GM12878 (cell line): Measurements from ENCODE around the gene MGME1. TPM values are rescaled to one million over a fixed set of nuclear protein-coding genes. Genes with fewer than 3 reads are reported as not detected.

Experiments
- ATAC-seq: fragments of 200-7000 bp; cut with Tn5 transposase; 3 replicates; pipeline ENCODE4 v1.9.1; 2020; ENCODE audit warnings: mild to moderate bottlenecking, moderate library complexity
- BruUV-seq: library from RNA; stranded (reverse); fragments of 400-500 nt; replicated peaks from 2 replicates; lab custom pipeline; 2021; lab: Mats Ljungman, UMichigan
- CTCF ChIA-PET: fragments of 300-600 bp; sonication (Branson Sonifier 250); formaldehyde crosslinking; extraction: SDS; loops from one replicate; lab custom pipeline; 2021; ENCODE audit warnings: inconsistent platforms; lab: Yijun Ruan, JAX
- POLR2A ChIA-PET: fragments of 350-600 bp; formaldehyde crosslinking; extraction: SDS; loops from one replicate; lab custom pipeline; 2021; ENCODE audit warnings: inconsistent platforms; lab: Charles Lee
- RAD21 ChIA-PET: fragments of 300-600 bp; sonication (Branson Sonifier 250); formaldehyde crosslinking; loops from one replicate; lab custom pipeline; 2023; ENCODE audit warnings: antibody characterized with exemption; ENCODE audit not compliant: unreplicated experiment; lab: Charles Lee
- SMC1A ChIA-PET: fragments of 300-600 bp; sonication (Branson Sonifier 250); formaldehyde crosslinking; loops from one replicate; lab custom pipeline; 2023; ENCODE audit not compliant: unreplicated experiment, uncharacterized antibody; lab: Charles Lee
- DNase-seq: peaks from one replicate; pipeline ENCODE4 v3.0.0-alpha.2; 2011; ENCODE audit warnings: low read depth, low spot score
- FAIRE-seq: peaks from 3 replicates; lab custom pipeline; 2011; peaks lifted over from hg19 to GRCh38; lab: Jason Lieb, UNC
- H2AFZ ChIP-seq: 2 replicates; pipeline ENCODE4 v1.6.0; 2011; ENCODE audit warnings: low read depth, low read length, control low read depth; ENCODE audit not compliant: control insufficient read depth
- H3K27ac ChIP-seq: 2 replicates; pipeline ENCODE4 v1.5.1; 2011; ENCODE audit warnings: control low read depth; ENCODE audit not compliant: control insufficient read depth, insufficient read depth
- H3K27me3 ChIP-seq, 2 experiments: replicated peaks in 1 of 2; 2 replicates each; pipeline versions ENCODE4 v1.6.0 to v1.6.1; 2011; ENCODE audit warnings: low read length in 1 of 2; ENCODE audit not compliant: control insufficient read depth in 2 of 2, insufficient read depth in 2 of 2
- H3K36me3 ChIP-seq, 2 experiments: 2 replicates each; pipeline ENCODE4 v1.5.1; 2011; ENCODE audit warnings: low read length in 1 of 2; ENCODE audit not compliant: control insufficient read depth in 2 of 2, insufficient read depth in 2 of 2
- H3K4me1 ChIP-seq: 2 replicates; pipeline ENCODE4 v1.6.1; 2011; ENCODE audit warnings: mild to moderate bottlenecking, low read length, moderate library complexity, mixed read lengths; ENCODE audit not compliant: control insufficient read depth, insufficient read depth
- H3K4me2 ChIP-seq: 2 replicates; pipeline ENCODE4 v1.6.0; 2011; ENCODE audit warnings: control low read depth; ENCODE audit not compliant: control insufficient read depth, insufficient read depth
- H3K4me3 ChIP-seq: fragments of 200-600 bp; sonication (generic); 2 replicates; pipeline ENCODE4 v1.5.1; 2016
- H3K79me2 ChIP-seq: 2 replicates; pipeline ENCODE4 v1.6.0; 2011; ENCODE audit warnings: low read length; ENCODE audit not compliant: control insufficient read depth, insufficient read depth
- H3K9ac ChIP-seq: 2 replicates; pipeline ENCODE4 v1.8.0; 2011; ENCODE audit warnings: low read length, control low read depth, mixed read lengths; ENCODE audit not compliant: control insufficient read depth, insufficient read depth
- H3K9me3 ChIP-seq: replicated peaks from 3 replicates; pipeline ENCODE4 v1.5.1; 2011; ENCODE audit warnings: mild to moderate bottlenecking, low read length; ENCODE audit not compliant: control insufficient read depth, insufficient read depth
- H4K20me1 ChIP-seq: 2 replicates; pipeline ENCODE4 v1.6.0; 2011; ENCODE audit not compliant: control insufficient read depth, insufficient read depth
- CHD1 ChIP-seq: IDR thresholded peaks from 2 replicates; pipeline ENCODE4 v1.6.1; 2012; ENCODE audit warnings: low read depth, low read length, improper control_type of control experiment
- CHD4 ChIP-seq: fragments of 200-600 bp; sonication (generic); IDR thresholded peaks from 2 replicates; pipeline ENCODE4 v1.6.1; 2016; ENCODE audit warnings: mild to moderate bottlenecking
- EGR1 ChIP-seq, 2 experiments: IDR thresholded peaks; 1 replicate in 1 of 2; 2 replicates in 1 of 2; pipeline ENCODE4 v1.6.1; 2011 to 2012; ENCODE audit warnings: low read depth in 2 of 2, low read length in 2 of 2, borderline replicate concordance in 1 of 2, mild to moderate bottlenecking in 1 of 2, moderate library complexity in 1 of 2
- EZH2 ChIP-seq: IDR thresholded peaks from 2 replicates; pipeline ENCODE4 v1.6.1; 2012; ENCODE audit warnings: low read depth, mild to moderate bottlenecking, control low read depth, inconsistent platforms, low read length, borderline replicate concordance; ENCODE audit not compliant: control insufficient read depth
- SIN3A ChIP-seq: IDR thresholded peaks from 2 replicates; pipeline ENCODE4 v1.6.1; 2012; ENCODE audit warnings: low read depth, low read length, improper control_type of control experiment
- SPI1 ChIP-seq: IDR thresholded peaks from 2 replicates; pipeline ENCODE4 v1.6.1; 2011; ENCODE audit warnings: low read depth, mild to moderate bottlenecking, low read length, moderate library complexity, borderline replicate concordance; ENCODE audit not compliant: insufficient read depth
- TBL1XR1 ChIP-seq: IDR thresholded peaks from 2 replicates; pipeline ENCODE4 v1.6.1; 2012; ENCODE audit warnings: low read depth, low read length, improper control_type of control experiment
- ZBED1 ChIP-seq: IDR thresholded peaks from 2 replicates; pipeline ENCODE4 v1.6.1; 2016; ENCODE audit warnings: borderline replicate concordance
- WGBS: methylation state at CpG from one replicate; pipeline ENCODE4 v1.1.6; 2016; ENCODE audit warnings: low lambda C conversion rate; ENCODE audit not compliant: insufficient replicate concordance, insufficient coverage; ENCODE audit errors: missing lambda C conversion rate; 5-methylcytosine and 5-hydroxymethylcytosine counted together
- in situ Hi-C: fragments of 300-500 bp; cut with MboI; formaldehyde crosslinking; loops from 9 replicates; pipeline ENCODE4 v1.14.3; 2018; ENCODE audit warnings: mixed read lengths
- intact Hi-C: fragments of 100-400 bp; cut with micrococcal nuclease; formaldehyde crosslinking; loops from one replicate; pipeline ENCODE4 v1.14.2; 2022; ENCODE audit not compliant: unreplicated experiment
- polyA plus RNA-seq, 11 experiments: library from polyadenylated mRNA; depleted of rRNA in 4 of 11; unstranded in 6 of 11; stranded (reverse) in 5 of 11; fragments of >200 nt; fragmentation: Nextera tagmentation in 4 of 11; fragmentation: Illumina TruSeq in 1 of 11; extraction: Ambion mirVana in 4 of 11; extraction: Trizol in 1 of 11; gene quantifications; 1 replicate in 1 of 11; 2 replicates in 10 of 11; pipeline versions ENCODE4 v1.2.1 to v1.2.3, GENCODE V29; 2011 to 2016; ENCODE audit warnings: inconsistent platforms in 2 of 11, missing spikeins in 2 of 11, low read depth in 1 of 11
- total RNA-seq, 4 experiments: library from RNA; depleted of rRNA in 3 of 4; stranded (reverse); fragments of >200 nt in 3 of 4; fragmentation: Illumina TruSeq in 1 of 4; extraction: Trizol in 1 of 4; gene quantifications; 2 replicates each; pipeline versions ENCODE4 v1.2.1 to v1.2.3, GENCODE V29; 2013 to 2021
- TF ChIP-seq, protein P1 (sequence below), 3 experiments: IDR thresholded peaks in 2 of 3; conservative IDR thresholded peaks in 1 of 3; 2 replicates each; pipeline ENCODE4 v1.5.1; 2011; ENCODE audit warnings: low read depth in 3 of 3, low read length in 3 of 3, mild to moderate bottlenecking in 3 of 3, control low read depth in 2 of 3, moderate library complexity in 2 of 3, inconsistent platforms in 1 of 3, mixed read lengths in 1 of 3; ENCODE audit not compliant: control insufficient read depth in 2 of 3, insufficient read depth in 1 of 3; ENCODE audit errors: extremely low read depth in 1 of 3

MGME1 gene
- total and polyA plus RNA-seq, 10 of the 15 experiments (the other 5 are each of a cell fraction or from before 2014, with no cell fraction given) = 13.4 to 44.8 (median 30.6) TPM

DNA sequence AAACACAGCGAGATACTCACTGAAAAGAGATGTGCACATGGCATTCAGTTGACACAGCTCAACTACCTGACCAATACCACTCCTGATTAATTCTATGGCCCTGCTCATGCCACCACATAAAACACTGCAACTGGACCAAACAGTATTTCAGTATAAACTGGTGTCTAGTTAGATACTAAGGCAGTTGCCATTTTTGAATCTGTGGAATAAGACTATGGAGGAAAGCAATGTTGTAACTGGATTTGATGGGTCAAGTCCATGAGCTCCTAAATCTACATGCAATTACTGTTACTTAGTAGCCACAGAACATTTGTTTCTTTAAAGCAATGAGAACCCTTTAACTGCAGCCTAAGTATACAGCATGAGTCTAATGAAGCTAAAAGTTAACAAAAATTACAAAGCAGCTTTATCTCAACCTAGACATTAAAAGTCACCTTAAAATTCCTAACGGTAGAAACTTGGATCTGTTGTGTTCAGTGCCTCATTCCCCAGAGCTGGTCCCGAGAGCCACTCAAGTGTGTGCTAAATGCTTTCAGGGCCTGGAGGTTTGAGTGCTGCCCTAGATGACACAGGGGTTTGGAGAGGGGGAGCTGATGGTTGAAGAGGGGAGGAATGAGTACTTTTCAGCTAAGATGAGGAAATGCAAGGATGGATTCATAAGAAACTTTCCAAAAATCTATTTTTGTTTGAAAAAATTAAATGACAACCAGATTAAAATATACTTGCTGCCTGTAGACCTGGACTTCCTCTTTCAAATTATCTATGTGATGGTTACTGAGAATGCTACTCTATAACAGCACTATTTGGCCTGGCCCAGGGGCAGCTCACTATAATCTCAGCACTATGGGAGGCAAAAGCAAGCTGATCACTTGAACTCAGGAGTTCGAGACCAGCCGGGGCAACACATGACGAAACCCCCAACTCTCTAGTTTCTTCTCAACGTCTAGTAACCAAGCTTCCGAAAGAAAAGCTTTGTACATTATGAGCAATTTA, 15.8 kb upstream of the MGME1 start:
- in situ Hi-C loops (no loop called here), intact Hi-C loops (no loop called here)
- Histone ChIP-seq H3K27ac (no peak overlapping the region), H4K20me1 (0 out of 2 replicates have a peak, but pooled peaks cover 3% of the 10 kb centered on the region), H3K4me1 (peaks cover 27% of the 10 kb centered on the region), H3K79me2 (peaks cover 58% of the 10 kb centered on the region), H2AFZ (no peak overlapping the region), H3K4me2 (no peak overlapping the region), H3K9ac (no peak overlapping the region), H3K9me3 (no peaks in the 10 kb centered on the region), H3K36me3 (peaks cover 16 to 53% of the 10 kb centered on the region in 2 experiments), H3K27me3 (no peaks in the 10 kb centered on the region), H3K4me3 (no peak overlapping the region)
- 48% methylated on average over 8 of the region's 8 CpGs for WGBS
- no peak for DNase-seq
- no TSS peak for BruUV-seq
- FAIRE-seq = no peak
- POLR2A ChIA-PET = interaction anchor here (0.6 to 1.9 kb wide), 5 partner anchors 10 to 22 kb away, joined by 3 to 9 read pairs (median 6); no protein-coding TSS in a partner anchor
- CTCF ChIA-PET = interaction anchor here (0.8 to 8.9 kb wide), 8 partner anchors 9 to 270 kb away, joined by 3 to 88 read pairs (median 6); partner anchors contain the start of genes MGME1, RRBP1 and SNX5
- TF ChIP-seq SPI1 (peak; percentile 29; the same call in 1 of the 2 replicates), CHD1 (no peak)
- RAD21 ChIA-PET = interaction anchor here (1.0 kb wide), 2 partner anchors 14 to 17 kb away, joined by 3 to 6 read pairs; no protein-coding TSS in a partner anchor
- no peak for ATAC-seq
- SMC1A ChIA-PET = interaction anchor here (0.7 to 2.2 kb wide), 7 partner anchors 9 to 420 kb away, joined by 3 to 15 read pairs (median 5); partner anchors contain the start of gene SNX5

GRCh38 chr20:17953935-17954334, 14.9 kb upstream of the MGME1 start:
- ChIA-PET CTCF (interaction anchor here (2.1 to 8.9 kb wide), 4 partner anchors 11 to 42 kb away, joined by 8 to 88 read pairs (median 31); partner anchors contain the start of genes MGME1 and SNX5), SMC1A (interaction anchor here (0.7 to 3.2 kb wide), 5 partner anchors 8 to 81 kb away, joined by 3 to 15 read pairs (median 10); no protein-coding TSS in a partner anchor), RAD21 (interaction anchor here (4.8 kb wide), 1 partner anchor 11 kb away, joined by 31 read pairs; no protein-coding TSS in a partner anchor), POLR2A (interaction anchor here (0.6 to 1.9 kb wide), 2 partner anchors 9 to 23 kb away, joined by 6 to 9 read pairs; no protein-coding TSS in a partner anchor)
- ATAC-seq (no peak), FAIRE-seq (no peak), DNase-seq (no peak)
- Histone ChIP-seq H3K4me2 (no peak overlapping the region), H4K20me1 (peaks cover 6% of the 10 kb centered on the region; the same call in 1 of the 2 replicates), H3K9ac (no peak overlapping the region), H2AFZ (no peak overlapping the region), H3K36me3 (peaks cover 16 to 46% of the 10 kb centered on the region in 2 experiments), H3K4me3 (no peak overlapping the region), H3K27ac (no peak overlapping the region), H3K4me1 (peaks cover 31% of the 10 kb centered on the region), H3K27me3 (no peaks in the 10 kb centered on the region), H3K79me2 (peaks cover 67% of the 10 kb centered on the region), H3K9me3 (no peaks in the 10 kb centered on the region)
- 94% methylated on average over 5 of the region's 5 CpGs for WGBS
- intact Hi-C loops = no loop called here
- BruUV-seq = no TSS peak
- in situ Hi-C loops = no loop called here
- TF ChIP-seq ZBED1 (no peak), CHD4 (no peak), EZH2 (no peak), EGR1 (IDR thresholded peaks at IDR 0.05; ENCODE audit: borderline replicate concordance in 1 of 2, low read depth in 2 of 2, low read length in 2 of 2) (no peak), TBL1XR1 (no peak), SIN3A (no peak)
- TF ChIP-seq, protein P1, sequence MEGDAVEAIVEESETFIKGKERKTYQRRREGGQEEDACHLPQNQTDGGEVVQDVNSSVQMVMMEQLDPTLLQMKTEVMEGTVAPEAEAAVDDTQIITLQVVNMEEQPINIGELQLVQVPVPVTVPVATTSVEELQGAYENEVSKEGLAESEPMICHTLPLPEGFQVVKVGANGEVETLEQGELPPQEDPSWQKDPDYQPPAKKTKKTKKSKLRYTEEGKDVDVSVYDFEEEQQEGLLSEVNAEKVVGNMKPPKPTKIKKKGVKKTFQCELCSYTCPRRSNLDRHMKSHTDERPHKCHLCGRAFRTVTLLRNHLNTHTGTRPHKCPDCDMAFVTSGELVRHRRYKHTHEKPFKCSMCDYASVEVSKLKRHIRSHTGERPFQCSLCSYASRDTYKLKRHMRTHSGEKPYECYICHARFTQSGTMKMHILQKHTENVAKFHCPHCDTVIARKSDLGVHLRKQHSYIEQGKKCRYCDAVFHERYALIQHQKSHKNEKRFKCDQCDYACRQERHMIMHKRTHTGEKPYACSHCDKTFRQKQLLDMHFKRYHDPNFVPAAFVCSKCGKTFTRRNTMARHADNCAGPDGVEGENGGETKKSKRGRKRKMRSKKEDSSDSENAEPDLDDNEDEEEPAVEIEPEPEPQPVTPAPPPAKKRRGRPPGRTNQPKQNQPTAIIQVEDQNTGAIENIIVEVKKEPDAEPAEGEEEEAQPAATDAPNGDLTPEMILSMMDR (IDR thresholded peaks at IDR 0.05 in 2 of 3, conservative IDR thresholded peaks at IDR 0.05 in 1 of 3; ENCODE audit: control insufficient read depth in 2 of 3, extremely low read depth in 1 of 3, insufficient read depth in 1 of 3, low read depth in 3 of 3, low read length in 3 of 3) = no peak
